ENCODE measurements around the gene DOP1A.
A peak's percentile ranks its signal among the peaks of the same experiment; 100 is the strongest.

The DOP1A gene

GRCh38 chr6:83067448-83068439 lies at the start of gene DOP1A:
DOP1A (plus strand) TSS chr6:83067671; CDS start chr6:83096978, 29,307 bp downstream.
- peak; percentile 96 for DNase-seq

- no peak for DNase-seq
Observed at GRCh38 chr6:83019741-83020140, 47.7 kb upstream of the DOP1A start.

DNA sequence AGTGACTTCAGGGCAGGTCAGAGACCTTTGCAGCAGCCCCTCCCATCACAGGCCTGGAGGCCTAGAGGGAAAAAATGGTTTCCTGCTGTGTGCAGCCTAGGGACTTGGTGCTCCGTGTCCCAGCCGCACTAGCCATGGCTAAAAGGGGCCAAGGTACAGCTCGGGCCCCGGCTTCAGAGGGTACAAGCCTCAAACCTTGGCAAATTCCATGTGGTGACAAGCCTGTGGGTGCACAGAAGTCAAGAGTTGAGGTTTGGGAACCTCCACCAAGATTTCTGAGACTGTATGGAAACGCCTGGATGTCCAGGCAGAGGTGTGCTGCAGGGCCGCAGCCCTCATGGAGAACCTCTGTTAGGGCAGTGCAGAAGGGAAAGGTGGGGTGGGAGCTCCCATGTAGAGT lies 35.8 kb upstream of the DOP1A start:
- DNase-seq = no peak

GRCh38 chr6:83038246-83038645 lies 29.2 kb upstream of the DOP1A start:
- DNase-seq = no peak

DNA sequence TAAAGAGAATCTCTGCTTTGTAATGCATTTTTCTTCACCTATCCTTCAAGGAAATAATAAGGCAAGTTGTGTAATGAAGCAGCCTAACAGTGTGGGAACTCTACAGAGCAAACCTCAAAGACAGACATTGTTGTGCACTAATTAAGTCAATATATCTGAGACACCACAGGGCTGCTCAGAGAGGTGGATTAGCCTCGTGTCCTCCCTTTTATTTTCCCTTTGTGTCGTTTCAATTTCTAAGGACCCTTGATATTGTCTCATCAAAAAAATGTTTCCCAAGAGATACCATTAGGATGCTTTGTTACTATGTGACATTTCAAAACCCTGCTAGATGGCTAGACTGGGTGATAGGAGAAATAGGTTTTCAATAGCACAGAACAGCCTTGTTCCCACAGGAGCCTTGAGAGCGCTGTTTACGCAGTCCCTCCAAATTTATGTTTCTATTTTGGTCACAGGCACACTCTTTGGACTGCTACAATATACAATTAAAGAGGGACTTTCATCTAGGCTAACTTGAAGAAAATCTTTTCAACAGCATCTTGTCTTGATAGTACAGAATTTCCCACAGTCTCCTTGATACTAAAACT lies 24.9 kb upstream of the DOP1A start:
- no peak for DNase-seq

DNA sequence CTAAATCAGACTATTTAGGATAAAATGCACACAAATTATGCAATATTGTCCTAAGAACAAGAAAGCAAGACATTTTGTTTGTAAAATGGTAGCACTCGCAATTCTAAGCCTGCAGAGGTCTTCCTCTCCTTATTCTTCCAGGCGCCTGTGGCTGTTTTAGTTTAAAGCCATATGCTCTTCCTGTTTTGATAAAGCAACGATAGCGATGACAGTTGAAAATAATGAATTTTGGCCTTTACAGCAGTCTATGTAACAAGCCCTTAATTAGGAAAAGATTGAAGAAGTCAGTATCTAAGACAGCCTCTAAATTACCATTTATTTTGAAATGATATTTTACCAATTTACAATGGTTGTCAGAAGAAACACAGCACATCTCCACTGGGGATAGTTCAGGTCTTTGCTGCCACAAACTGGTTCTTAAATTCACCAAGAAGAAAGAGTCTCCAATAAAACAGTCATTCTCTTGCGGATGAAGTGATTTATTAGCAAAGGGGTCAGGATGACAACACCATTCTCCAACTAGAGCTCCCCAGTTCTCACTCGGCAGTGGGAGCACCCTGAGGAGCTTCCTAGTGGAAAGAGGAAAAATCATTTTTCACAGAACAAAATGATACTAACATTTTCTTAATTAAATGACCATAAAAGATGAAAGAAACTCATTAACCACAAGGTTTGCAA lies 23.2 kb upstream of the DOP1A start:
- no peak for DNase-seq

- no peak for DNase-seq
Observed at GRCh38 chr6:83047065-83047754, 20.3 kb upstream of the DOP1A start.

DNA sequence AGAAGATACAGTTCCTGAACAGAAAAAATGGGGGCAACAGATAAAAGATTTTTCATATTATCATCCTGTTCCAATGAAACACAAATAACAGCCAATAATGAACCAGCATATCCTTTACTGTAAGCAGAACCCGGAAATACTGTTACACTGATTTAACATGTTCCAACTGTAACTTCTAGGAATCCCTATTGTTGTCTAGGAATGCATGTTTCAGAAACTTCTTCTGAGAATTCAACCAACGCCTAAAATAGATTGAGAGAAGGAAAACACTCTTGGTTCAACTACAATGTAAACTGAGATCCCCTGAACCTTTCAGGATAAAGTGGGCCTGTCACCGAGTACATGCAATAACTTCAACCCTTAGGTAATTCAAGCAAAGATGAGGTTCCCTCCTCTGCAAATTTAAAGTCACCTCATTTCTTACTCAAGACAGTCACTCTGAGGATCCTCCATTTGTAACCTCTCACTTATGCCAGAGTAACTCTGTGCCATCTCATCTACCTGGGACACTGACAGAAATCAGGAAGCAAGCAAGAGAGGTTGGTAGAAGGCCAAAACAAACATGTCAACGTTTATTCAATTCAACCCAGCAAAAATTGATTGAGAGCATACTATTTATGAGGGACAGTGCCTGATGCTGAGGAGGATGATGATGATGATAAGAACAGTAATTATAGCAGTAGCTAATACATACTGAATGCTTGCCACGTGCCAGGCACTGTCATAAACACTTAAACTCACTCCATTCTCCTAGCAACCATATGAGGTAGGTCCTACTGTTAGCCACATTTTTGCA lies 15.9 kb upstream of the DOP1A start:
- no peak for DNase-seq

GRCh38 chr6:83053678-83054077 lies 13.8 kb upstream of the DOP1A start:
- no peak for DNase-seq

DNA sequence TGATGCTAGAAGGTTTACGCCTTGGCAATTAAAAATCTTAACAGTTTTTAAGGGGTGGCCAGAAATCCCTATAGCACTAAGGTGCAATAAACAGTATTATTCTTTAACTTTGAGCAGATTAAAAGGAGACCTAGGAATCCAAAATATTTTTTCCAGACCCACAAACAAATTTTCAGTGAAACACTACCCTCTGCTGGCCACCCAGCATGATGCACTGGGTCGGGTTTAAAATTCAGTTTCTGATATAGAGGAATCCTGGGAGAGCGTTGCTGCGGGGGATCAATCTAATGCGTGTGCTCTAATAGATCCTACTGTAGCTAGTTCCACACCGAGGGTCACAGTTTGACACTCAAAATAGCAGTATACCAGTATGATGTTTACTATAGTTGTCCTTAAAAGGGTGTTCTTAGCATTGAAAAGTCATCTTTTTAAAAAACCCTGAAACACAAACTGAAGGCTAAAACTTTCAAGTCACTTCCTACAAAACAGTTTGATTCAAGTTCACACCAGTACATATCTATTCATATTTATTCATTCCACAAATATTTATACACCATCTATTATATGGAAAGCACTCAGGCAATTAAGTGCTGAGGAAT lies 12.0 kb upstream of the DOP1A start:
- peak; percentile 69 for DNase-seq

- DNase-seq = peak; percentile 52
Observed at GRCh38 chr6:83057705-83058321, 9.7 kb upstream of the DOP1A start.

DNA sequence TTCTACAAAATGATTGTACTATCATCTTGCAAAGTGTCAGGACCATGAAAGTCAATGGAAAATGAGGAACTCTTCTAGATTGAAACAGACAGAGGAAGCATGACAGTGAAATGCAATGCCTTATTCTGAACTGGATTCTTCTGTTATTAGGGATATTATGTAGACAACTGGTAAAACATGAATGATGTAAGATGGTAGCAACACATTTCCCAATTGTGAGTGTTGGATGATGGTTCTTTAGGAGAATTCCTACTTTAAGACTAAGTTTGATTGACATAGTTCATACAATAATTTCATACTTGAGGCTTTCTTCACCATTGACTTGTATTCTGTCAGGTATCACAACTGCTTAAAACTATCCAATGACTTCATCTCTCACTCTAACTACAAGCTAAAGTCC lies 6.3 kb upstream of the DOP1A start:
- DNase-seq = no peak

DNA sequence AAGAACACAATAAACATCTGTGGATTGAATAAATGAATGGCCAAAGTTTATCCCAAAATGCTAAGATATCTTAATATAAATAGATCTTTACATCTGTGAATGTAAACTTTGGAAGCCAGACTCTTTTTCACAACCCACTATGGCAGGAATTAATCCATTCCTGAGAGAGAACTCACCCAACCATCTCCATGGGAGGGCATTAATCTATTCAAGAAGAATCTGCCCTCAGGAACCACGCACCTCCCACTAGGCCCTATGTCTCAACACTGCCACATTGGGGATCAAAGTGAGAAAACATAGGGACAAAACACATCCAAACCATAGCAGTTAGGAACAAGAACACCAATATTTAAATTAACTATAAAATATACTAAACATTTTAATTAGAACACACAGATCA lies 5.2 kb upstream of the DOP1A start:
- DNase-seq = no peak

GRCh38 chr6:83065511-83066192 lies 1.8 kb upstream of the DOP1A start, which contains the start of gene UBE3D:
UBE3D (minus strand) TSS chr6:83065841; CDS start chr6:83065718, 123 bp downstream.
- DNase-seq = peak; percentile 92

- no peak for DNase-seq
Observed at GRCh38 chr6:83068616-83069015, 1.1 kb downstream of the DOP1A start.

GRCh38 chr6:83069633-83070032 lies 2.2 kb downstream of the DOP1A start:
- no peak for DNase-seq

- no peak for DNase-seq
Observed at GRCh38 chr6:83071023-83071422, 3.6 kb downstream of the DOP1A start.

DNA sequence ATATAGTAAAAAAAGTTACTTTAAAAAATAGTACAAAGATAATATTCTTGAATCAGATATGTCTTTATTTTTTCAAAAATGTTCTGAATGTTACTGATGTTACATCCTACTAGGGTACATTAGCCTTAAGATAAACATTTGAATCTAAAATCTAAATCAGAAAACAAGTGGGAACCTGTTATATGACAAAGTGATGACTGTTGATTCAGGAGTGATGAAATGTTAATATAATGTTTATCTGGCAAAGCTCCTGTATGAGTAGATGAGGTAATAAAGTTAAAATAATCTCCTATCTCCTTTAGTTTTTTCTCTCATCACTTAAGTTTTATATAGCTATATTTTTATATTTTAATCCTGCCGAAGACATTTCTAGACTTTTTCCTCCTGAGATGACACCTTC lies 4.2 kb downstream of the DOP1A start:
- no peak for DNase-seq

GRCh38 chr6:83072726-83073125 lies 5.3 kb downstream of the DOP1A start:
- DNase-seq = no peak

- no peak for DNase-seq
Observed at GRCh38 chr6:83073615-83074014, 6.1 kb downstream of the DOP1A start.

DNA sequence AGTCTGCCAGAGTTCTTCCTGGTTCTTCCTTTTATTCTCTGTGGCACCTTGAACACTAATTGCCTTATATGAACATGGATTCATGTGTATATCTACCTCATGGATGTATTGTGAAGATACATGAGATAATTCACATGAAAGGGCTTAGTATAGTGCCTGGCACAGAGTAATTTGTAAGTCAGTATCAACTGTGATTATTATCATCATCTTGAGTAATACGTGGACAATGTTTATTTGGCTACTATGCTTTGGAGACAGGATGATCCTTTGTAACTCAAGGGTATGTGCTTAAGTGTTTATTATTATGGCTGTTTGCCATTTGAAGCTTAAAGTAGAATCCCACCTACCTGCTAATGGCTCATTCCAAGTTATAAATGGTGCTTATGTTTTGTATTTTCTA lies 16.0 kb downstream of the DOP1A start:
- DNase-seq = no peak
